ENCODE data around the gene UGT2A3.
"Not testable (repeated sequence)": the region's sequence is repeated elsewhere in the genome, so short reads cannot be mapped to it uniquely, and the experiment has no call there.

The UGT2A3 gene

DNA sequence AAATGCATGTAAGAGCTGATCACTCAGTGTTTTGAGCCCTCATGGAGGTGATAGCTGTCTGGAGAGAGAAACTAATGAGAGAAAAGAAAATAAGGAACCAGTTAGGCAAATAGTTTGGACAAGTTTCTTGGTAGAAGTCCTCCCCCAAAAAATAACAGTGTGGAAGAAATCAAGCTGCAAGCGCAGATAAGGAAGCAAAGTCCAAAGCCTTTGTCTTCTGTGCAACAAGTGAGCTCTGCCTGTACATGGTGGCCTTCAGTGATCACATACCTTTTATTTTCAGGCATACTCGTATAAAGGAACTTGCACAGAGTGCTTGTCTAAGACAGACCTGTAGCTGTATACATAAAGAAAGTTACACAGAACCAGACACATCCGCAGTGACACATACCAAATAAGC, 2.5 kb upstream of the UGT2A3 start:
- no peak overlapping the region for H3K4me3 ChIP-seq (ENCODE audit: low read length)
- H3K27ac ChIP-seq (ENCODE audit: low read length): no peak overlapping the region
- no peaks in the 10 kb centered on the region for H3K4me1 ChIP-seq (ENCODE audit: control insufficient read depth, insufficient read depth, low read length)
- no peaks in the 10 kb centered on the region for H3K36me3 ChIP-seq (ENCODE audit: control insufficient read depth, insufficient read depth, low read length)
- no peaks in the 10 kb centered on the region for H3K27me3 ChIP-seq (ENCODE audit: control insufficient read depth, insufficient read depth, low read length)
- no CpG with 5 or more reads among the region's 3 CpGs for WGBS (ENCODE audit: insufficient coverage, insufficient read length)
- H3K9me3 ChIP-seq (ENCODE audit: control insufficient read depth, insufficient read depth, low read length): no peaks in the 10 kb centered on the region
- DNase-seq (ENCODE audit: low read depth, low spot score): no peak

- DNase-seq (ENCODE audit: low read depth, low spot score): no peak
- Histone ChIP-seq H3K4me3 (ENCODE audit: low read length) (no peak overlapping the region), H3K36me3 (ENCODE audit: control insufficient read depth, insufficient read depth, low read length) (no peaks in the 10 kb centered on the region), H3K27me3 (ENCODE audit: control insufficient read depth, insufficient read depth, low read length) (no peaks in the 10 kb centered on the region), H3K9me3 (ENCODE audit: control insufficient read depth, insufficient read depth, low read length) (no peaks in the 10 kb centered on the region), H3K27ac (ENCODE audit: low read length) (no peak overlapping the region), H3K4me1 (ENCODE audit: control insufficient read depth, insufficient read depth, low read length) (no peaks in the 10 kb centered on the region)
- WGBS (ENCODE audit: insufficient coverage, insufficient read length): no CpG with 5 or more reads among the region's 2 CpGs
Observed at GRCh38 chr4:68953056-68953596, 1.5 kb upstream of the UGT2A3 start.

DNA sequence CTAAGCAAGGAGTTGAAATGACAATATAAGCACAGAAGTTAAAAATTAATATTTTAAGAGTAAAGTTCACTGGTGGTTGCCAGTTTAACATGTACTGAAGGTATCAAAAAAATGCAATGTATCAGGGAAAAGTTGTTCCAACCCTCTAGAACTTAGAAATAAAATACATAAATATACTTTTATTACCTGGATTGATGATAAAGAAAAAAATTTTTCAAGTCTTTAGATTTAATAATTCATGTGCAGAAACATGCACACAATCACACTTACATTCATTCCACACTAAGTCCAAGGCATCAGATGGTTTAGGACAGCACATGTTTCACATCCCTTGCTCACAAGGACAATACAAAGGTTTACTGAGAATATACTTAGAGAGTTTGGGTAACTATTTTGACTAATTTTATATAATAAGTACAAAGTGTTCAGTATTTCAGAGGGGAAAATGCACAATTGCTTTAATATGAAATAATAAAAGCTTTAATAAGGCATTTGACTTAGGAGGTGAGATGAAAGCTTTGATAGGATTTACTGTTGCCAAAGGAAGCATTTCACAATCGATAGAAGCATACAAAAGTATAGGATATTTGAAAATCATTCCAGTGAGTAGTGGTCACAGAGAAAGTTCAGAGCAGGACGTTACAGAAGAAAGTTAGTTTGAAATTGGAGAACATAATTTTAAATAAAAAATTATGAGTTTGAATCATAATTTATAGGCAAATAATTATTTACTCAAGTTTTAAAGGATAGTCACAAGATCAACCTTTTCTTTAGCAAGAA, 392 bp upstream of the UGT2A3 start:
- DNase-seq (ENCODE audit: low read depth, low spot score): no peak
- Histone ChIP-seq H3K9me3 (ENCODE audit: control insufficient read depth, insufficient read depth, low read length) (no peaks in the 10 kb centered on the region), H3K27ac (ENCODE audit: low read length) (no peak overlapping the region), H3K27me3 (ENCODE audit: control insufficient read depth, insufficient read depth, low read length) (no peaks in the 10 kb centered on the region), H3K4me1 (ENCODE audit: control insufficient read depth, insufficient read depth, low read length) (no peaks in the 10 kb centered on the region), H3K4me3 (ENCODE audit: low read length) (no peak overlapping the region), H3K36me3 (ENCODE audit: control insufficient read depth, insufficient read depth, low read length) (no peaks in the 10 kb centered on the region)
- no CpG with 5 or more reads among the region's 2 CpGs for WGBS (ENCODE audit: insufficient coverage, insufficient read length)

DNA sequence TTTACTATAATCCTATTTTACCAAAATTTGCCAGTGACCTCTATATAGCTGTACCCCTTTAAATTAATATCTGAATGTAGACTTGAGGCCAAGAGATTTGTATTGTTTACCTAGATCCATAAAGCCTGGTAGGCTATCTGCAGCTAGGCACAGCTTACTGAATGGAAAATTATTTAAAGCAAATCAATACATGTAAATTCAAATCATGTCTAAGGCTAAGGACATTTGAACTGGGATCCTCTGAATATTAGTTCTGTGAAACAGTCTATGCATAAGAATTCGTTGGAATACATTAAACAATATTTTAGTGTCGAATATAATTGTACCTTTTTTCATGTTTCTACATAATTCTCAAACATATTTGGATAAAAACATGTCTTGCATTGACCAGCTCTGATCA, 1.6 kb downstream of the UGT2A3 start:
- H3K4me3 ChIP-seq (ENCODE audit: low read length): no peak overlapping the region
- H3K36me3 ChIP-seq (ENCODE audit: control insufficient read depth, insufficient read depth, low read length): no peaks in the 10 kb centered on the region
- no CpG with 5 or more reads among the region's 2 CpGs for whole genome bisulfite sequencing (ENCODE audit: insufficient coverage, insufficient read length)
- no peaks in the 10 kb centered on the region for H3K4me1 ChIP-seq (ENCODE audit: control insufficient read depth, insufficient read depth, low read length)
- H3K27me3 ChIP-seq (ENCODE audit: control insufficient read depth, insufficient read depth, low read length): no peaks in the 10 kb centered on the region
- H3K9me3 ChIP-seq (ENCODE audit: control insufficient read depth, insufficient read depth, low read length): no peaks in the 10 kb centered on the region
- no peak for DNase-seq (ENCODE audit: low read depth, low spot score)
- no peak overlapping the region for H3K27ac ChIP-seq (ENCODE audit: low read length)

DNA sequence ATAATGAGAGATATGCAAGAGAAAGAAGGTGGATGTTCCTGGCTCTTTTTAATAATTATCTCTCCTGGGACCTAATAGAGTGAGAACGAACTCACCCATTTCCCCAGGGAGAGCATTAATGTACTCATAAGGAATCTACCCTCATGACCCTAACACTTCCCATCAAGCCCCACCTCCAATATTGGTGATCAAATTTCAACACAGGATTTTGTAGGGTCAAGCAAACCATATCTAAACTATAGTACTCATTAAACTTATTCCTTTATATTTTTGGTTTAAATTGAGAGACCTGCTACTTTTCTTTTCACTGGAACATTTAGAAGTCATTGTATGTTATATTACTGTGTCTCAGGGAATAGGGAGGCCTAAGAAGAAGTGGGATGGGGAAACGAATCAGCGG, 2.6 kb downstream of the UGT2A3 start:
- WGBS (ENCODE audit: insufficient coverage, insufficient read length): no CpG with 5 or more reads among the region's 3 CpGs
- DNase-seq (ENCODE audit: low read depth, low spot score): no peak
- H3K9me3 ChIP-seq (ENCODE audit: control insufficient read depth, insufficient read depth, low read length): no peaks in the 10 kb centered on the region
- H3K27ac ChIP-seq (ENCODE audit: low read length): no peak overlapping the region
- no peaks in the 10 kb centered on the region for H3K4me1 ChIP-seq (ENCODE audit: control insufficient read depth, insufficient read depth, low read length)
- no peak overlapping the region for H3K4me3 ChIP-seq (ENCODE audit: low read length)
- H3K36me3 ChIP-seq (ENCODE audit: control insufficient read depth, insufficient read depth, low read length): no peaks in the 10 kb centered on the region
- no peaks in the 10 kb centered on the region for H3K27me3 ChIP-seq (ENCODE audit: control insufficient read depth, insufficient read depth, low read length)

GRCh38 chr4:68948044-68948743, 3.4 kb downstream of the UGT2A3 start:
- H3K36me3 ChIP-seq (ENCODE audit: control insufficient read depth, insufficient read depth, low read length): no peaks in the 10 kb centered on the region
- H3K4me1 ChIP-seq (ENCODE audit: control insufficient read depth, insufficient read depth, low read length): no peaks in the 10 kb centered on the region
- no peak overlapping the region for H3K4me3 ChIP-seq (ENCODE audit: low read length)
- no CpG with 5 or more reads among the region's 2 CpGs for WGBS (ENCODE audit: insufficient coverage, insufficient read length)
- no peak overlapping the region for H3K27ac ChIP-seq (ENCODE audit: low read length)
- no peaks in the 10 kb centered on the region for H3K27me3 ChIP-seq (ENCODE audit: control insufficient read depth, insufficient read depth, low read length)
- no peaks in the 10 kb centered on the region for H3K9me3 ChIP-seq (ENCODE audit: control insufficient read depth, insufficient read depth, low read length)
- DNase-seq (ENCODE audit: low read depth, low spot score): no peak

- no CpG with 5 or more reads among the region's 3 CpGs for WGBS (ENCODE audit: insufficient coverage, insufficient read length)
- no peak for DNase-seq (ENCODE audit: low read depth, low spot score)
- no peak overlapping the region for H3K4me3 ChIP-seq (ENCODE audit: low read length)
Observed at GRCh38 chr4:68929076-68929737, 22.4 kb downstream of the UGT2A3 start.

DNA sequence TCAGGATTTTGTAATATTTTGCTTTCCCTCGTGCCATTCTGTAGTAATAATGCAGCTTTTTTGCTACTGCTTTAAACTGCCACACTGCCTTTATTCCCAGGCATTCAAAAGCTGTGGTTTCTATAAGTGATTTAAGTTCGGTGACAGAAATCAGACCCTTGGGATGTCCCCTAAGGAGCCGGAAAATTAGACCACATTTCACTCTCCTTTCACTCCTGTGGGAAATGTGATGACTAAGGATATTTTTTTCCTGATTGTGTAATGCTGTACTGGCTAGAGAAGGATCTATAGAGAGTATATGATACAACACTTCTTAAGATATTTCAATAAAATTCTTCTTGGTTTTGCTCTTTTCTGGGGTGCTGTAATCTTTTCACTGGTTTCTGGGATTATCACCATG, 24.4 kb downstream of the UGT2A3 start:
- Histone ChIP-seq H3K36me3 (ENCODE audit: control insufficient read depth, insufficient read depth, low read length) (no peaks in the 10 kb centered on the region), H3K4me1 (ENCODE audit: control insufficient read depth, insufficient read depth, low read length) (no peaks in the 10 kb centered on the region), H3K27me3 (ENCODE audit: control insufficient read depth, insufficient read depth, low read length) (no peaks in the 10 kb centered on the region), H3K9me3 (ENCODE audit: control insufficient read depth, insufficient read depth, low read length) (no peaks in the 10 kb centered on the region), H3K27ac (ENCODE audit: low read length) (no peak overlapping the region), H3K4me3 (ENCODE audit: low read length) (no peak overlapping the region)
- no CpG with 5 or more reads among the region's 3 CpGs for WGBS (ENCODE audit: insufficient coverage, insufficient read length)
- DNase-seq (ENCODE audit: low read depth, low spot score): no peak

More at GRCh38 chr4:68929076-68929737, 22.4 kb downstream of the UGT2A3 start:
- no peaks in the 10 kb centered on the region for H3K4me1 ChIP-seq (ENCODE audit: control insufficient read depth, insufficient read depth, low read length)
- H3K36me3 ChIP-seq (ENCODE audit: control insufficient read depth, insufficient read depth, low read length): no peaks in the 10 kb centered on the region
- no peak overlapping the region for H3K27ac ChIP-seq (ENCODE audit: low read length)
- H3K27me3 ChIP-seq (ENCODE audit: control insufficient read depth, insufficient read depth, low read length): no peaks in the 10 kb centered on the region
- no peaks in the 10 kb centered on the region for H3K9me3 ChIP-seq (ENCODE audit: control insufficient read depth, insufficient read depth, low read length)

GRCh38 chr4:68922202-68922601, 29.4 kb downstream of the UGT2A3 start:
- H3K27me3 ChIP-seq (ENCODE audit: control insufficient read depth, insufficient read depth, low read length); H3K4me1 ChIP-seq (ENCODE audit: control insufficient read depth, insufficient read depth, low read length); H3K27ac ChIP-seq (ENCODE audit: low read length); DNase-seq (ENCODE audit: low read depth, low spot score); H3K4me3 ChIP-seq (ENCODE audit: low read length); H3K36me3 ChIP-seq (ENCODE audit: control insufficient read depth, insufficient read depth, low read length); H3K9me3 ChIP-seq (ENCODE audit: control insufficient read depth, insufficient read depth, low read length): not testable (repeated sequence)
- WGBS (ENCODE audit: insufficient coverage, insufficient read length): no CpG with 5 or more reads among the region's 5 CpGs

DNA sequence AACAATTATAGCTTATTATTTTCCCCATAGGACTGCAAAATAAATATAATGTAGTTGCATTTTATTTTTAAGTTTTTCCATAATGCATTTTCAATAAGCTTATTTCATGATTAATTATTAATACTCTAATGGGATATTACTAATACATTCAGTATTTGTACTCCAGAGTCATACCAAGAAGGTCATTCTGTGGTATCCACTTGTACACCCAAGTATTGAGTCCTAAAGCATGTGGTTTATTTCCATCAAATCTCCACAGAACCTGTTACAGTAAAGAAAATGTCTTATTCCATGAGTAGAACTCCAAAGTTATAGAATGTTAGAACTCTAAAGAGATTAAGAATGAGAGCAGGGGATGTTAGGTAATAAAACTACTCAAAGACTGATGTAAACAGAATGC, 30.6 kb downstream of the UGT2A3 start:
- H3K9me3 ChIP-seq (ENCODE audit: control insufficient read depth, insufficient read depth, low read length): no peaks in the 10 kb centered on the region
- H3K4me3 ChIP-seq (ENCODE audit: low read length): no peak overlapping the region
- H3K27ac ChIP-seq (ENCODE audit: low read length): no peak overlapping the region
- H3K4me1 ChIP-seq (ENCODE audit: control insufficient read depth, insufficient read depth, low read length): no peaks in the 10 kb centered on the region
- H3K27me3 ChIP-seq (ENCODE audit: control insufficient read depth, insufficient read depth, low read length): no peaks in the 10 kb centered on the region
- H3K36me3 ChIP-seq (ENCODE audit: control insufficient read depth, insufficient read depth, low read length): no peaks in the 10 kb centered on the region
- no peak for DNase-seq (ENCODE audit: low read depth, low spot score)
